Muscle of leg (tissue), 11 donors: ENCODE data around the gene NCAM2. TPM values are rescaled to one million over a fixed set of nuclear protein-coding genes. Genes with fewer than 3 reads are reported as not detected.

ENCODE experiments used
- DNase-seq: peaks from one replicate; pipeline ENCODE4 v3.0.0; 2013
- H3K27ac ChIP-seq: one replicate; pipeline ENCODE4 v1.5.1; 2013; ENCODE audit warnings: mild to moderate bottlenecking, low read length, control low read depth
- H3K27me3 ChIP-seq: one replicate; pipeline ENCODE4 v1.6.1; 2013; ENCODE audit warnings: low read length; ENCODE audit not compliant: control insufficient read depth, insufficient read depth
- H3K36me3 ChIP-seq: one replicate; pipeline ENCODE4 v1.6.1; 2013; ENCODE audit warnings: low read length; ENCODE audit not compliant: control insufficient read depth, insufficient read depth
- H3K4me1 ChIP-seq: one replicate; pipeline ENCODE4 v1.6.1; 2013; ENCODE audit warnings: low read length; ENCODE audit not compliant: control insufficient read depth, insufficient read depth
- H3K4me3 ChIP-seq: one replicate; pipeline ENCODE4 v1.5.1; 2013; ENCODE audit warnings: low read length, control low read depth
- H3K9me3 ChIP-seq: replicated peaks from 2 replicates; pipeline ENCODE4 v1.6.1; 2013; ENCODE audit warnings: low read depth, low read length; ENCODE audit not compliant: control insufficient read depth
- WGBS: methylation state at CpG from one replicate; pipeline ENCODE4 v1.1.5; 2013; ENCODE audit warnings: missing lambda C conversion rate; ENCODE audit not compliant: insufficient coverage; 5-methylcytosine and 5-hydroxymethylcytosine counted together
- polyA plus RNA-seq, 8 donors: library from polyadenylated mRNA; unstranded; fragments of 120-200 nt; gene quantifications; one replicate each; pipeline versions ENCODE4 v1.2.1 to v1.2.3, GENCODE V29; 2013; ENCODE audit warnings: inconsistent platforms in 1 of 8, low replicate concordance in 1 of 8; ENCODE audit not compliant: insufficient read length in 8 of 8, insufficient read depth in 1 of 8
- total RNA-seq: library from RNA; stranded (reverse); fragments of 120-200 nt; gene quantifications from one replicate; pipeline ENCODE4 v1.2.4, GENCODE V29; 2013

Gene NCAM2
- total and polyA plus RNA-seq, 9 donors: 3.5 to 9.3 (median 4.7) TPM

GRCh38 chr21:21184771-21185528 lies 186.7 kb downstream of the NCAM2 start:
- Histone ChIP-seq H3K27ac (no peak overlapping the region), H3K4me1 (peaks cover under 1% of the 10 kb centered on the region), H3K27me3 (no peaks in the 10 kb centered on the region), H3K36me3 (no peaks in the 10 kb centered on the region), H3K9me3 (no peaks in the 10 kb centered on the region), H3K4me3 (no peak overlapping the region)
- DNase-seq: no peak
- WGBS: no CpG with 5 or more reads among the region's 4 CpGs

DNA sequence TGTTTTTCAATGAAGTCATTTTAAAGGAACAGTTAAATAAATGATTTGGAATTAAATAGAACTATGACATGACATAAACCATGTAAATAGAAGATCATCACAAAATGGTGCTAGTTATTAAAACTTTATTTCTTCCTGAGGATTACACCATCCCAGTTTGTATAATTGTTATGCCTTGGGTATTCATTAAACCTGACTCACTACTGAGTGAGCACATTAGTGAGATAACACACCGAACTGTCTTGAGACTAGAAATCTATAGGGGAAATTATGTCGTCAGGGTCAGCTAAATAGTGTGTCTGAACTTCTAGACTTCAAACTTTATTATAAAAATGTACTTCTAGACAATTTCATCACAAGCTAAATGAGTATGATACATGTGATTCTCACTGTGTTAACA lies 189.4 kb downstream of the NCAM2 start:
- WGBS: no CpG with 5 or more reads among the region's 2 CpGs
- Histone ChIP-seq H3K27me3 (no peaks in the 10 kb centered on the region), H3K4me3 (no peak overlapping the region), H3K27ac (no peak overlapping the region), H3K4me1 (no peaks in the 10 kb centered on the region), H3K9me3 (no peaks in the 10 kb centered on the region), H3K36me3 (no peaks in the 10 kb centered on the region)
- no peak for DNase-seq

- H3K9me3 ChIP-seq: no peaks in the 10 kb centered on the region
- H3K4me3 ChIP-seq: no peak overlapping the region
- WGBS: no CpG with 5 or more reads among the region's 2 CpGs
- peak; percentile 91 for DNase-seq
- no peaks in the 10 kb centered on the region for H3K36me3 ChIP-seq
- H3K27ac ChIP-seq: no peak overlapping the region
- no peaks in the 10 kb centered on the region for H3K4me1 ChIP-seq
- H3K27me3 ChIP-seq: no peaks in the 10 kb centered on the region
Measured at GRCh38 chr21:21188513-21189195, 190.4 kb downstream of the NCAM2 start.

GRCh38 chr21:21195417-21195943 lies 197.3 kb downstream of the NCAM2 start:
- Histone ChIP-seq H3K36me3 (no peaks in the 10 kb centered on the region), H3K27me3 (no peaks in the 10 kb centered on the region), H3K9me3 (no peaks in the 10 kb centered on the region), H3K27ac (no peak overlapping the region), H3K4me1 (no peaks in the 10 kb centered on the region), H3K4me3 (no peak overlapping the region)
- WGBS: no CpG with 5 or more reads among the region's 1 CpG
- DNase-seq: no peak

- Histone ChIP-seq H3K4me3 (no peak overlapping the region), H3K36me3 (no peaks in the 10 kb centered on the region), H3K4me1 (no peaks in the 10 kb centered on the region), H3K27me3 (no peaks in the 10 kb centered on the region), H3K27ac (no peak overlapping the region), H3K9me3 (no peaks in the 10 kb centered on the region)
- no peak for DNase-seq
- 73% methylated on average over 1 of the region's 3 CpGs for WGBS
Measured at GRCh38 chr21:21196087-21196486, 197.9 kb downstream of the NCAM2 start.

- WGBS: 94% methylated on average over 3 of the region's 11 CpGs
- DNase-seq: no peak
- H3K4me1 ChIP-seq: no peaks in the 10 kb centered on the region
- H3K9me3 ChIP-seq: no peaks in the 10 kb centered on the region
- H3K4me3 ChIP-seq: no peak overlapping the region
- H3K36me3 ChIP-seq: no peaks in the 10 kb centered on the region
- H3K27me3 ChIP-seq: no peaks in the 10 kb centered on the region
- H3K27ac ChIP-seq: no peak overlapping the region
Measured at GRCh38 chr21:21196848-21197247, 198.6 kb downstream of the NCAM2 start.

GRCh38 chr21:21199342-21200102 lies 201.3 kb downstream of the NCAM2 start:
- Histone ChIP-seq H3K9me3 (no peaks in the 10 kb centered on the region), H3K27me3 (no peaks in the 10 kb centered on the region), H3K4me1 (no peaks in the 10 kb centered on the region), H3K27ac (no peak overlapping the region), H3K4me3 (no peak overlapping the region), H3K36me3 (no peaks in the 10 kb centered on the region)
- WGBS: no CpG with 5 or more reads among the region's 7 CpGs
- no peak for DNase-seq

- no peaks in the 10 kb centered on the region for H3K9me3 ChIP-seq
- H3K4me3 ChIP-seq: no peak overlapping the region
- H3K36me3 ChIP-seq: no peaks in the 10 kb centered on the region
- WGBS: no CpG with 5 or more reads among the region's 6 CpGs
- no peaks in the 10 kb centered on the region for H3K4me1 ChIP-seq
- H3K27me3 ChIP-seq: no peaks in the 10 kb centered on the region
- no peak overlapping the region for H3K27ac ChIP-seq
- DNase-seq: peak; percentile 73
Measured at GRCh38 chr21:21200103-21200938, 202.1 kb downstream of the NCAM2 start.

DNA sequence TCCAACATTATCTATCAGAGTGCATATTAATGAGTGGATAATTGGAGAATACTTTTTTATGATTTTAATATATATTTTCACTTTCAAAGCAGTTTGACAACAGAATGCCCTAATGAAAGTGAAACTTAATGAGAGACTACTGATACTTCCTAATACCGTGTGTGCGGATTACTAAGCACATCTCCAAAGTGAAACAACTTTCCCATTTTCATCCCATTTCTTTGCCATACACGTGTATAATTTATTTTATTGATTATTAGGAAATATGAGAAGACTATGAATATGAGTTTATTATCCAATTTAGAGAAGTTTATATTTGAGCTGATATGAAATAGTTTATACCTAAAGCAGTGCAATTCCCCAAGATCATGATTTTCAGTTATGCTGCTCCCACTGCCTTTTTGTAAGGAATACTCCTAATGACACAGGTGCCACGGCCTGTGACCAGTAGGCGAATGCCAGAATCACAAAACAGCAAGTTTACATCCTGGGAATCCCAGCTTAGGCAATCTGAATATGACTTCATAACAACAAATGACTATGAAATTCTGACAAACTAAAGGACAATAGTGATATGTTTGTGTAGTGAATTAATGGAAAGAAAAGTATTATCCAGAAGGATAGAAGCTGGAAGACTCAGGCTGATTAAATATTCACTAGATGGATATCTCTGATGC lies 202.9 kb downstream of the NCAM2 start:
- no peak overlapping the region for H3K27ac ChIP-seq
- H3K27me3 ChIP-seq: no peaks in the 10 kb centered on the region
- H3K9me3 ChIP-seq: no peaks in the 10 kb centered on the region
- no peaks in the 10 kb centered on the region for H3K36me3 ChIP-seq
- DNase-seq: no peak
- H3K4me3 ChIP-seq: no peak overlapping the region
- H3K4me1 ChIP-seq: no peaks in the 10 kb centered on the region
- no CpG with 5 or more reads among the region's 5 CpGs for WGBS
